SK-N-SH treated with all-trans-retinoic acid at 6 μM for 48 hours (cell line): Measurements from ENCODE around the gene CDX1.

ENCODE experiments used
- ATAC-seq: fragments of 200-7000 bp; cut with Tn5 transposase; 3 replicates; pipeline ENCODE4 v1.9.1; 2020; ENCODE audit warnings: mild to moderate bottlenecking, moderate library complexity
- ARNTL ChIP-seq: fragments of 450-650 bp; formaldehyde crosslinking; IDR thresholded peaks from 2 replicates; pipeline ENCODE4 v1.5.0; 2020; ENCODE audit warnings: low read depth, mild to moderate bottlenecking, moderate library complexity, borderline replicate concordance
- BACH2 ChIP-seq: fragments of 250-450 bp; sonication (Bioruptor Pico); IDR thresholded peaks from 2 replicates; pipeline ENCODE4 v1.9.0; 2021; ENCODE audit warnings: mild to moderate bottlenecking, borderline replicate concordance
- CSDC2 ChIP-seq: fragments of 250-450 bp; sonication (Bioruptor Pico); IDR thresholded peaks from 2 replicates; pipeline ENCODE4 v1.5.0; 2020; ENCODE audit warnings: mild to moderate bottlenecking, moderate library complexity
- CSRNP3 ChIP-seq: fragments of 250-450 bp; sonication (Bioruptor Pico); IDR thresholded peaks from 2 replicates; pipeline ENCODE4 v1.5.1; 2021; ENCODE audit warnings: mild to moderate bottlenecking, moderate library complexity
- GLIS3 ChIP-seq: fragments of 250-450 bp; sonication (Bioruptor Pico); IDR thresholded peaks from 2 replicates; pipeline ENCODE4 v1.5.0; 2020; ENCODE audit warnings: mild to moderate bottlenecking, moderate library complexity
- ISL1 ChIP-seq: fragments of 250-450 bp; sonication (Bioruptor Pico); IDR thresholded peaks from 2 replicates; pipeline ENCODE4 v2.1.2; 2022; ENCODE audit warnings: mild to moderate bottlenecking, moderate library complexity
- PATZ1 ChIP-seq: fragments of 250-450 bp; sonication (Bioruptor Pico); IDR thresholded peaks from 2 replicates; pipeline ENCODE4 v1.8.0; 2020; ENCODE audit warnings: mild to moderate bottlenecking, moderate library complexity, borderline replicate concordance
- POU6F1 ChIP-seq: fragments of 250-450 bp; sonication (Bioruptor Pico); IDR thresholded peaks from 2 replicates; pipeline ENCODE4 v1.8.0; 2021; ENCODE audit warnings: low read depth, mild to moderate bottlenecking, moderate library complexity, borderline replicate concordance
- PPARA ChIP-seq: fragments of 250-450 bp; sonication (Bioruptor Pico); IDR thresholded peaks from 2 replicates; pipeline ENCODE4 v1.5.0; 2020; ENCODE audit warnings: mild to moderate bottlenecking, borderline replicate concordance
- RARB ChIP-seq: fragments of 250-450 bp; sonication (Bioruptor Pico); IDR thresholded peaks from 2 replicates; pipeline ENCODE4 v1.8.0; 2021; ENCODE audit warnings: mild to moderate bottlenecking, moderate library complexity
- SNAI2 ChIP-seq: fragments of 250-450 bp; sonication (Bioruptor Pico); IDR thresholded peaks from 2 replicates; pipeline ENCODE4 v1.5.0; 2020; ENCODE audit warnings: mild to moderate bottlenecking, moderate library complexity
- TCF4 ChIP-seq: fragments of 250-450 bp; sonication (Bioruptor Pico); IDR thresholded peaks from 2 replicates; pipeline ENCODE4 v1.8.0; 2021; ENCODE audit warnings: mild to moderate bottlenecking, moderate library complexity, borderline replicate concordance
- TOX ChIP-seq: fragments of 250-450 bp; sonication (Bioruptor Pico); IDR thresholded peaks from 2 replicates; pipeline ENCODE4 v1.8.0; 2021; ENCODE audit warnings: mild to moderate bottlenecking, moderate library complexity, borderline replicate concordance
- TSHZ2 ChIP-seq: fragments of 250-450 bp; sonication (Bioruptor Pico); IDR thresholded peaks from 2 replicates; pipeline ENCODE4 v1.5.0; 2020; ENCODE audit warnings: mild to moderate bottlenecking, moderate library complexity
- ZC3H10 ChIP-seq: fragments of 250-450 bp; sonication (Bioruptor Pico); IDR thresholded peaks from 2 replicates; pipeline ENCODE4 v1.5.1; 2021; ENCODE audit warnings: mild to moderate bottlenecking, moderate library complexity
- ZNF565 ChIP-seq: fragments of 450-650 bp; formaldehyde crosslinking; conservative IDR thresholded peaks from 2 replicates; pipeline ENCODE4 v1.5.0; 2020; ENCODE audit warnings: low read depth, mild to moderate bottlenecking, moderate library complexity
- ZNF70 ChIP-seq: fragments of 450-650 bp; formaldehyde crosslinking; IDR thresholded peaks from 2 replicates; pipeline ENCODE4 v1.5.0; 2020; ENCODE audit warnings: mild to moderate bottlenecking, moderate library complexity
- ZNF8 ChIP-seq: fragments of 450-650 bp; formaldehyde crosslinking; IDR thresholded peaks from 2 replicates; pipeline ENCODE4 v1.5.0; 2020; ENCODE audit warnings: mild to moderate bottlenecking, moderate library complexity
- TF ChIP-seq, protein P1 (sequence below): fragments of 250-450 bp; sonication (Bioruptor Pico); IDR thresholded peaks from 2 replicates; pipeline ENCODE4 v1.5.1; 2020; ENCODE audit warnings: low read depth, mild to moderate bottlenecking, moderate library complexity

Gene CDX1

DNA sequence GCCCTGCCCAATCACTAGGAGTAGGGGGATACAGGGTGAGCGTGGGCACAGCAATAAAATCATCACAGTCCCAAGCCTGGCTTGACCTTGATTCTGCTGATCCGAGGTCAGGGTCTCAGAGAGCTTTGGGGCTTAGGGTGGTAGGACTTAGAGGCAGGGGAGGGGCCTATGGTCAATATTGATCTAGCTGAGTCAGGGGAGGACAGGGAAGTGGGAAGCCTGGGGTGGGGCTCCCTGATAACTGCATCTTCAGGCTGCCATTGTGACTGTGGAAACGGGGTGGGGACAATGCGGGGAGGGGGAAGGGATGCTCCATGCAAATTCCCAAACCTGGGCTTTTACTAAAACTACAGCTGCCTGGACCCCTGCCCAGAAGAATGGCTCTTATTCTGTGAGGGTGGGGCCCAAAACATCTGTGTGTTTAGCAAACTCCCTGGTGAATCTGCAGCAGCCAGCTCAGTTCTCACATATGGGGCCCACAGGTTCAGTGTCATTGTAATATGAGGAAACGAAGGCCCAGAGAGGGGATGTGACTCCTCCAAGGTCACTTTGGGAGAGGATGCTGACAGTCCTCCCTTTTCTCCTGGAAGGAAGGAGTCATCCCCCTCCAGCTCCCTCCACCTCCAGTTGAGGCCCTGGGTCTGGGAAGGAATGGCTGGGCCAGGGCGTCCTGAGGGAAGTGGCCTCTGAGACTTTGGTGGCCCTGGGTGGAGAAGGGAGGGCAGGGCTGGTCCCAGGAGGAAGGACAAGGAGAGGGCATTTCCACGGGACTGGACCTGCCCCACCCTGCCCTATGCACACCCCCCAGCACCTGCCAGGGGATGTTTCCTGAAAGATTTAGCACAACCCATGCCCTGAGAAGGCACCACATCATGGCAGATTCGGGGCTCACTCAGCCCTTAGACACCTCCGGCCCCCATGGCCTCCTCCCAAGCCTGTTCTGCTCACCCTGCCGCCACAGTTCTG lies 49.7 kb downstream of the CDX1 start (continued):
- TF ChIP-seq ZNF565 (CRISPR knock-in tag) (no peak), GLIS3 (CRISPR knock-in tag) (no peak), ARNTL (CRISPR knock-in tag) (no peak), ZNF70 (no peak), SNAI2 (CRISPR knock-in tag) (no peak), BACH2 (CRISPR knock-in tag) (no peak)

DNA sequence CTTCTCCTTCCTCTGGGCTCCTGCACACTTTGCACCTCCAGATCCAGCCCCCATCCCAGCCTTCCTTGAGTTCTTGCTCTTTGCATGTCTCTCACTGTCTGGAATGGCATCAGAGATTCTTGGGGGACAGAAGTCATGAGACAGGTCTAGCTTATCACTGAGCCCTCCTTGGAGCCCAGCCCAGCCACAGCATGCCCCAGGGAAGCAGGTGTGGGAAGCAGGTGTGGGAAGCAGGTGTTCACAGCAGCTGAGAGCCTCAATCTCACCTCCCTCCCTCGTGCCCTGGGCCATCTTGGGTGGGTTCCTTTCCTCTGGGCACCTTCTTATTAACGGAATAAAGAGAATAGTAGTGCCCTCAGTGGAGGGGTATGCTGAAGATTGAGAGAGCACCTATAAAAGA lies 50.5 kb downstream of the CDX1 start:
- ATAC-seq, result no peak

GRCh38 chr5:150217873-150218692 lies 51.5 kb downstream of the CDX1 start:
- TF ChIP-seq, protein P1, sequence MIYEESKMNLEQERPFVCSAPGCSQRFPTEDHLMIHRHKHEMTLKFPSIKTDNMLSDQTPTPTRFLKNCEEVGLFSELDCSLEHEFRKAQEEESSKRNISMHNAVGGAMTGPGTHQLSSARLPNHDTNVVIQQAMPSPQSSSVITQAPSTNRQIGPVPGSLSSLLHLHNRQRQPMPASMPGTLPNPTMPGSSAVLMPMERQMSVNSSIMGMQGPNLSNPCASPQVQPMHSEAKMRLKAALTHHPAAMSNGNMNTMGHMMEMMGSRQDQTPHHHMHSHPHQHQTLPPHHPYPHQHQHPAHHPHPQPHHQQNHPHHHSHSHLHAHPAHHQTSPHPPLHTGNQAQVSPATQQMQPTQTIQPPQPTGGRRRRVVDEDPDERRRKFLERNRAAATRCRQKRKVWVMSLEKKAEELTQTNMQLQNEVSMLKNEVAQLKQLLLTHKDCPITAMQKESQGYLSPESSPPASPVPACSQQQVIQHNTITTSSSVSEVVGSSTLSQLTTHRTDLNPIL (CRISPR knock-in tag), result no peak
- TF ChIP-seq PATZ1 (CRISPR knock-in tag), result no peak
- peak; percentile 98 for ATAC-seq

More for the DNA sequence above, 50.5 kb downstream of the CDX1 start:
- TF ChIP-seq CSRNP3 (CRISPR knock-in tag) (no peak), ARNTL (CRISPR knock-in tag) (no peak), TCF4 (CRISPR knock-in tag) (no peak), RARB (CRISPR knock-in tag) (no peak), ZC3H10 (CRISPR knock-in tag) (no peak), TOX (CRISPR knock-in tag) (no peak), ZNF8 (no peak), SNAI2 (CRISPR knock-in tag) (no peak), PPARA (no peak), ZNF565 (CRISPR knock-in tag) (no peak), ISL1 (CRISPR knock-in tag) (no peak), POU6F1 (CRISPR knock-in tag) (no peak)
- TF ChIP-seq, protein P1 (CRISPR knock-in tag), result no peak

GRCh38 chr5:150218693-150219035 lies 52.1 kb downstream of the CDX1 start:
- ATAC-seq, result no peak
- TF ChIP-seq CSRNP3 (CRISPR knock-in tag) (no peak), RARB (CRISPR knock-in tag) (no peak), ZNF70 (no peak), ISL1 (CRISPR knock-in tag) (no peak), CSDC2 (CRISPR knock-in tag) (no peak), BACH2 (CRISPR knock-in tag) (no peak), TSHZ2 (CRISPR knock-in tag) (no peak), ARNTL (CRISPR knock-in tag) (no peak)
